T-helper 2 cell (primary cell): Measurements from ENCODE around the gene WDSUB1.
A peak's percentile ranks its signal among the peaks of the same experiment; 100 is the strongest.

Experiments used
- DNase-seq, 5 experiments: peaks; one replicate each; pipeline versions ENCODE4 v3.0.0 to v3.0.0-alpha.2; 2012 to 2022

Gene WDSUB1

DNA sequence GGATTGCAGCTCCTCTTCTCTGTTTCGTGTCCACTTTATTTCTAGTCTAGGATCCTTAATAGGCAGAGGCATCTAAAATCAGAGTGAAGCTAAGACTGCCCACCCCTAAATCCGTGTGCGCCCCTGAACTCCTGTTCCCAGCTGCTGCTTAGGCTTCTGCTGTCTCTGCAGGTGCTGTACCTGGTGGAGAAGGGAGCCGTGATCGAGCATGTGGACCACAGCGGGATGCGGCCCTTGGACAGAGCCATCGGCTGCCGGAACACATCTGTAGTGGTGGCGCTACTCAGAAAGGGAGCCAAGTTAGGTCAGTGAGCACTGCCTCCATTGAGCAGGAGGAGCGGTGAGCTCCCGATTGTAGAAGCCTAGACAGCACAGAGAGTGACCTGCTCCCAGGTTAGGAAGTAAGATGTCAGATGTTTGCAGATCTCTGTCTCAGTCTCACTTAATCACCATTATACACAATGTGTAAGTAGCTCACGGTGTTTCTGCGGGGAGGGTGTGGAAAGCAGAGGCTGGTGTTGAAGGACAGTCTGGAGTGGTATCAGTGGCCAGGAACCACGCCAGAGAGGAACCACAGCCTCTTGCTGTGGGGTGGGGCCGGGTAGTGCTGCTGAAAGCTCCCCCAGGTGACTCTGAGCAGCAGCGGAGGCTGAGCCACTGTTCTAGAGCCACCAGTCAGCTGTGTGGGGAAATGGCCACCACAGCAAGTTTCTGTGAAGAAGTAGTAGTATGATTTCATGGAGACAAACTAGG lies 62.3 kb downstream of the WDSUB1 start:
- no peak for DNase-seq

DNA sequence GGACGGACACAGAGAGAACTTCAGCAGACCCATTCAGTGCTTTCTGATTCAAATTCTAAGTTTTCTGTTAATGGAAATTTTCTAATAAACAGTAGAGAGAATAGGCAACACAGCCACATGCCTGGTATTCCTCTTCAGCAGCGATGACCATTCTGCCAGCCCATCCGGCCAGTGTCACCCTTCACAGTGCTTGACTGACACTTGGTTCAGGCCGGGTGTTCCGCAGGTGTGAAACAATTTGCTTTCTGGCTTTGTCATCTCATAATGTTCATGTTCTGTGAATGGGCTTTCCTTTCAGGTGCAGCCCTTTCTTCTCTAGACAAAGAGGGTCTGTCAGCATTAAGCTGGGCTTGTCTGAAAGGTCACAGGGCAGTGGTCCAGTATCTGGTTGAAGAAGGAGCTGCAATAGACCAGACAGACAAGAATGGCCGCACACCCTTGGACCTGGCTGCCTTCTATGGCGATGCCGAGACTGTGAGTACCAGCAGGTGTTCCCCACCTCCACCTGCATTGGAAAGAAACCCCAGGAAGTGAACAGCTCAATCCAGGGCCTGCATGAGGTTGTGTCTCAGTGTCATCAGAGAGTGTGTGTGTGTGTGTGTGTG lies 67.0 kb downstream of the WDSUB1 start:
- no peak for DNase-seq

DNA sequence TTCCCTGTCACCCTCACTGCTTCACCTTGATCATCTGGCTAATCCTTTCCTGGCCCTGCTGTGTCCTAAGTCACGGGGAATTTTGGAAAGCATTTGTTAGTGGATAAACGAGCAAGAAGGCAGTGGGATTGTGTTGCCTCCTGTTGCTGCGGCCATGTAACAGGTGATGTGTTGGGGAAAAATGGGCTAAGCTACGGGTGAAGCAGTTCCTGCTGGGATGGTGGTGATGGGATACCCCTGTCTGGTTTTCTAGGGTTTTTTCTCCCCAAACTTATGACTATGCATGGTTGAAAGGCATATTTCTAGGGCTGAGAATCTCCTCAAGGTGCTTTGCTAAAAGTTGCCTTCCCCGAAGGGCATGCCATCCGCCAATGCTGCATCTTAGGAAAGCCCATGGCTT lies 68.1 kb downstream of the WDSUB1 start:
- DNase-seq = no peak

DNA sequence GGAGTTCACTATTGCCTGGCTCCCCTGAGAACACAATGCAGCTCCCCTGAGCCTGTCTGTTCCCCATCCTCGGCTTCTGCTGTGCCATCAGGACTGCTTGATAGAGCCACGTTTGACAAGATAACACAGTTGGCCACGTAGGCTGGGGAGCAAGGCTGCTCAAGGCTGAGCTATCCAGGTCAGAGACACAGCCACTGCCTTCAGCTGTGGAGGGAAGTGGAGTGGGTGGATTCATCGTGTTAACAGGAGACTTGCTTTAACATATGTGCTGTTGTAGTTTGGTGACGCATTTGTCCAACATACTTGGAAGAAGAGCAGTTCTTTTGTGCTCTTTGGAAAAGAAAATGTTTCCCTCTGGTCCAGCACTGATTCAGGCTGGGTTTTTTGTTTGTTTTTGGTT lies 68.8 kb downstream of the WDSUB1 start:
- no peak for DNase-seq

DNA sequence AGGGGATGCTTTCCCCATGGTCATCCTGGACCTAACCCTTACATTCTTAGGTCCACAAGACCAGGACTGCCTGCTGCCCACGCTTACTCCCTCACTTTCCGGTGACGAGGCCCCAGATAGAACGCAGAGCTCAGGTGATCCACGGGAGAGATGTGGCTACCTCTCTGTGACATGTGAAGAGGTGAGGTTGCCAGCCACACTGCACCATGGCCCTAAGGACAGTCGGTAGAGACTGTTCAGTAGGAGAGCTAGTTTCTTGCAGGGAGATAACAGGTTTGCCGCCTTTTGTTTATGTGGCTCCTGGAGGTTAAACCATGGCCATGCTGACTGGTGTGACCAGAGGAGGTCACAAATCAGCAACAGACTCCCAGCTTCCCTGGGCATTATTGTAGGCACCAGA lies 71.4 kb downstream of the WDSUB1 start:
- no peak for DNase-seq

DNA sequence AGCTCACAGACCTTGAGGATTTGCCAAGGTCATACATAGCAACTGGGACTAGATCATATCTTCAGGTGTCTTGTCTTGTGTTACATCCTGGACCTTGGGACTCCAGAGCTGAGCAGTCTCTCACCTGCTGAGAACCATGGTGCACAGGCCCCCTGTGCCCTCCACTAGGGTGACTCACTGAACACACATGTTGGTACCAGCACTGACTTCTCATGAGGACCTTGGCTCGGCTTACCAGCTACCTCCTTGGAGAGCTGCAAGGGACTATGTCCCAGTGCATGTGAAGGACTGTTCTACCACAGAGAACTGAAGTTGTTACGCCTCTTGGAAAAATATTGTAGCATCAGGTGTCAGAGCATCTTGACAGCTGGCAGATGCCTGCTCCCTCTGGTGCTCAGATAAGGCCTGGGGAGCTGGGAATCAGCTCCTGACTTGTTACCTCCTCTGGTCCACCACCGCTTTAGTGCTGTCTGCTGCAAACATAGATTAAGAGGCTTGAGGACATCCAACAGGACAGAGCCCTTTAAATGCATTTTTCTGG lies 72.1 kb downstream of the WDSUB1 start:
- DNase-seq = no peak

DNA sequence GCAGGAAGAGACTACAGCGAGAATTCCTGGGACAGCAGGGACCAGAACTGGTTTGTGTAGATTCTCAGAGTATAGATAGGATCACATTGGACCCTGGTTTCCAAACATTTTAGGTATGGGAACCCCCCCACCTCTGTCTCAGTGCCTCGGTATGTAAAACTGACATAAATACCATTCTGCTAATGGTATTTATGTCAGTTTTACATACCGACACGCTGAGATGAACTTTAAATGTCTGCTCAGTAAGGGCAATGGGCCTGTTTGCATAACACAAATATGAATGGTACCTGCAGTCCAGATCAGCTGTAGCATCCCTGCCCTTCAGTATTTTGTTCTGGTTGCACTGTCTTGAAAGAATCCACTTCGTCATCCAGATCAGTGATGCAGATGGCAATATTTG lies 73.2 kb downstream of the WDSUB1 start:
- DNase-seq = no peak

DNA sequence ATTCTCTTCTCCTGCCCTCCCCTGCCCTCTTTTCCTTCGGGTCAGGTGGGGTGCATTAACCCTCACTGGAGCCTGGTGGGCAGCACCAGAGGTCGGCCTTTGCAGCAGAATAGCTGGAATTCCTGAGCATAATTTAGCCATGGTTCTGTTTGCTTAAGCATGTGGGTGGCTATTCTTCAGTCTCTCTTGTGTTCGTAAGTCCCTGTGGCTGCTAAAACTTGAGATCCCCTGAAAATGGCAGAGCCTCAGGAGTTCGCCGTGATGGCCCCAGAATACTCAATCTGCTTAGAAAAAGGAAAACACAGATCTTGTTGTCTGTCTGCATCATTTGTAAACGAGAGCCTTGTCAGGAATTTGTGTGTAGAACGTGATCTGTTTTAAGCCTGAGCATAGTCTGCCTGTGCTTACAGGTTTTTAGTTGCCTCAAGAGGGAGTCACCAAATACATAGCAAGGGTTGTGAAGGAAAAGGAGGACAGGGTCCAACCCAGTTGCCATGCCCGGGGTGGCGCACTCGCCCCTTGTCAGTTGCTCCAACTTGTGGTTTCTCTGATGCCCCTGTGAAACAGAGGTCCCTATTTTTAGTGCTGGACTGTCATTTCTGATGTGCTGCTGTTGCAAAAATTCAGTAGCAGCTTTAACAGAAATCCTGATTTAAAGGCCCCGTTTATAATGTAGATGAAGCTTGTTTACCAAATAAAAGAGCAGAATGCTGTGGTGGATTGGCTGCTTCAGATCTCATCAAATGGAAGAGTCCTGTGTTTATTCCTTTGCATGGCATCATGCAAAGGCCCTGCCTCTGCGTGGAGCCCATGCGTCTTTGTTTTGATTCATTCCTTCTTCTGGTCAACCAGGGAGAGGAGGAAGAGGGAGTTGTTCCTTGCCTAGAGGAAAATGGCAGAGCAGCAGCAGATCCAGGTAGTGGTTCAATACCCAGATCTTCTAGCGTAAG lies 74.8 kb downstream of the WDSUB1 start:
- DNase-seq = no peak

DNA sequence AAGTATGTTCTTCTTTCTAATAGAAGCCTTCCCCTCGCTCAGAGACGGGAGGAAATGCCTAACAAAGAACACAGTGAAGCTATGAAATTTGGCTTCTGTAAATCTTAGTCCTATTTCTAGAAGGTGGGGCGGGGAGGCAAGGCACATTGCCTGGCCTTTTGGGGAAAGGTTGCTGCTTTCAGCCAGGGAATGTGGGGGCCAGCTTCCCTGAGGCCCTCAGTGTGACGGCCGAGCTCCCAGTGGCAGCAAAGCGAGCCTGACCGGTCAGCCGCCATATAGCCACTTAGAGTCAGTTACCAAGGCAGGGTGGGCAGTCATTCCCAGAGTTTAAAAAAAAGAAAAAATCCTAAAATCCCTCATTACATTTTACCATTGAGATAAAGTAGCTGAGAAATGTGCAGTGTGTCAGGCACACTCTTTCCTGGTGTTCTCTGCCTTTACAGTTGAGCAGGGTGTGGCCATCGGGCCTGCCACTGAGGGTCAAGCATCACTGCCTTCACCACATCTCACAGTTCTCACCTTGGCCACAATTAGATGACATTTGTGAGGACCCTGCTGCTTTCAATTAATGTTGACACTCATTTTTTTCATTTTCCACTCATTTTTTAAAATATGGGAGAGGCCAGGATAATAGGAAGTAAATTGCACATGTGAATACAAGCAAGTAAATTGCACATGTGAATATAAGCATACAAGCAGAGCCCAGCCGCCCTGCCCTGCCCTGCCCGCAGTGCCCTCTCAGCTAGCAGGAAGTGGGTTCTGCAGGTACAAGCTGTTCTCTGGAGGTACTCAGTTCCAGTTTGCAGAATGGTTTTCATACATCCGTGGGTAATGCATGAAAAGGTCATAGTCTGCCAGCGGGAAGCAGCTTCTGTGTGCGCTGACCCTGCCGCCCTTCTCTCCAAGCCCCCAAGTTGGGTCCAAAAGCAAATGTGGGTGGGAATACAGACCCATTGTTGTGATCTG lies 76.9 kb downstream of the WDSUB1 start:
- DNase-seq = peak in 2 of 5 experiments; percentile 52 to 83

DNA sequence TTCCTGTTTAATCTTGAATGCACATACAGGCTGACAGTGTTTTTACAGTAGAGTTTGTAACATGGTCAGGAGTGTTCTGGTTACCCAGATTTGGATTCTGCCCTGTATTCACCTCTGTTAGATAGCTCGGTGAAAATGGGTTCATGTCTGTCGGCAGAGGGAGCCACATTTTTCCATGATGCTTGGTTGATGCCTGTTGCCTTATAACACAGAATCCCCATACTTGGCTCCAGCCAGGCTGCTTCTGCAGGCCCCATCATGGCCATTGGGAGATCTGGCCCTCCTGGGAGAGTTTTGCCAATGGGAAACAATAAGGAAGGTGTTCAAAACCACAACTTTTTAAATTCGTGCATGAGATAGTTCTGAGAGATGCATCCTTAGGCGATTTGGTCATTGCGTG lies 78.1 kb downstream of the WDSUB1 start:
- no peak for DNase-seq

DNA sequence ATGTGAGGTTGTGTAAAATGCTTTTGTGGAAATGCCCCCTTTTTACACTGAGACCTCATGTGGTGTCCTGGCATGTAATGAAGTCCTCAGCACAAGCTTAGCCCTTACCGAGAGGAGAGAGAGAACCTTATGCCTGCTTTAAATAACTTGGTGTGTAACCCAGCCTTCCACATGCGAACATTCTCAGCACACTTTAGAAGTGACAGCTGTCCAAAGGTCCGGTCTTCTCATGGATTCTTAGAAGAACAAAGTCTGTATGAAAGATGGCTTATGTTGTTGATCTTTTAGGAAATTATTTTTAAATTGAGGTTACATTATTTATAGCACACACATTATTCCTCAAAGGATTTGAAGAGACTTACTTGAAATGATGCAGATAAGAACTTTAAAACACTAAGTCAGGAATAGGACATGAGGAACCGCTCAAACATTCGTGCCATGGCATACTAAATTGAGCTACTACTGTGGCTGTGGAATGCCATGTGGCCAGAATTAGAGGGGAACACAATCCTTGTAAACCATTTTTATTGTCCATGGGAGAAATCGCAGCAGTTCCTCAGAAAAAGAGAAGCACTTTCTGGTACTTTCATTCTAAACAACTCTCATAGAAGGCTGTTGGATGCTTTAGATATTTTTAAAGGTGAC lies 79.6 kb downstream of the WDSUB1 start:
- no peak for DNase-seq

DNA sequence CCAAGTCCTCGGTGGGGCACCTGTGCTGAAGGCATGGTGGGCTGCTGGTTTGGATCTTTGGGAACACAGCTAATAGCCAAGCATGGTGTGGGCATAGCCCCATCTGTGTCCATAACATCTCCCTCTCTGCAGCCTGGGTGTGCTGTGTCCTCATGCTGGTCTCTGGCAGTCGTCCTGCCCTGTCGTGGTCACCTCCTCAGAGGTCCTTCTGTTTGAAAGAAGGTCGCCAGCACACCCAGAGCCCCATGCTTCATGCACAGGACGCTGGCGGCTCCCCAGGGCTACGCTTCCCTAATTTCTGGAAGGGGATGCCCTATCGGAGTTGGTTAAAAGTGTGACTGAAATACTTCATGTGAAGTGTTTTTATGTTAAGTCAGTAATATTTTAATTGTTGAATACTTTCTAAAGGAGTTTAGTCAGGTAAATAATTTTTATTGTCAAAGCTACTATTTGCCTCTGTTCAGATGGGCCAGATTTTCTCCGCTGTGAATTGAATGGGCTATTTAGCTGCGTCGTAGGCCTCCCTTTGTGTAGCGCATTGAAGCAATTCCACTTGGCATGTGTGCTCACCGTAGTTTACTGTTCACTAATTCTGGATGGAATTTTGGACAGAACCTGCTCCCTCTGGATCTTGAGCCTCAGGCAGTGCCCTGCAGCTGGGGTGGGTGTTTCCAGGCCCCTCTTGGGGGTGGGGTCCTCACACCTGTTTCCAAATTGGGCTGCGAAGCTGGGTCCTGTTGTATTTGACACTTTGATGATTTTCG lies 81.9 kb downstream of the WDSUB1 start:
- no peak for DNase-seq

DNA sequence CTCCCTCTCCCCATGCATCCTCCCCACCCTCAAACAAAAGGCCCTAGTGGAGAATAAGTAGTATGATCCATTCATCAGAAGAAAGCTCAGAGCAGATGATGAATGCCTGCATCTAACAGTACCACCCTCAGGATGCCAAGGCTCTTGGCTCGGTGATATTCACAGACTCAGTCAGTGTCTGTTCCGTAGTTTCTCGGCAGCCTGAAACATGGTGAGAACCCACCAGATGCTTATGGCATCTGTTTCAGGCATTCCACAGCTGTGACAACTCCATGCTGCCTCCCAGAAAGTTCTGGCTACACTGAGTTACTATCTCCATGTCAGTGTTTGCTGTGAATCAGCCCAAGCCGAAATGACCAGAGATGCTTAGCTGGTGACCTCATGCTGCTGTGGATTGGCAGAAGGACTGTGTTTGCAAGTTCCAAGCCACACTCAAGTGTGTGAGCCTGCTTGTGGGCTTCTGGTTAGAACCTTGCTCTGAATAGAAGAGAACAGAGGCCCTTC lies 83.9 kb downstream of the WDSUB1 start:
- DNase-seq = no peak

DNA sequence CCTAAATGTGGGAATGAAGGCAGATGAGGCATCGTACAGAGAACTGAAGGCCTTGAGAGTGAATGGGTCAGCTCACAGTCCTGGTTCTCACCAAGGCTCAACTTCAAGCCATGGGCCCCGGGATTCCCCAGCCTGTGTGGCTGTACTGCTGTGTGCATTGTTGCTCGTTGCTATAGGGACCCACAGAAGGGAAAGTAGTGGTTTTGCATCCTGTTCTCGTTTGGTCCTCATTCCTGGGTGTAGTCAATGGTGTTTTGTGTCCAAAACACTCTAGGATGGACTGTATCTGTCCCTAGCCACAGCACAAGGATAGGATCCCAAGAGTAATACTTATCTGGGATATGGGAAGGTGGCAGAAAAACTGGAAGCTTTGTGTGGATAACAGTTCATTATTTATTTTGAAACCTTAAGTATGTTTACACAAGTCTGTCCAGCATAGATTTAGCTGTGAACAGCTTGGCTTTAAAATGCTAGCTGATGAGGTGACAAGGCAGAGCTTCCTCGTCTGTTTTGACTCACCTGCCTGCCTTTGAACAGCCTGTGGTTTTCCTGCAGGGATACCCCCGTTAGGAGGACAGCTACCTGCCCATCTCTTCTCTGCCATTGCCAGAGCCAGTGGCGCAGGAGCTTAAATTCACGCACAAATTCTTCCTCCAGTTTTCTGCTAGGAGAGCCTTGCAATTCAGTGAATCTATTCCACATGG lies 85.0 kb downstream of the WDSUB1 start:
- DNase-seq = peak in 2 of 5 experiments; percentile 48 to 50

DNA sequence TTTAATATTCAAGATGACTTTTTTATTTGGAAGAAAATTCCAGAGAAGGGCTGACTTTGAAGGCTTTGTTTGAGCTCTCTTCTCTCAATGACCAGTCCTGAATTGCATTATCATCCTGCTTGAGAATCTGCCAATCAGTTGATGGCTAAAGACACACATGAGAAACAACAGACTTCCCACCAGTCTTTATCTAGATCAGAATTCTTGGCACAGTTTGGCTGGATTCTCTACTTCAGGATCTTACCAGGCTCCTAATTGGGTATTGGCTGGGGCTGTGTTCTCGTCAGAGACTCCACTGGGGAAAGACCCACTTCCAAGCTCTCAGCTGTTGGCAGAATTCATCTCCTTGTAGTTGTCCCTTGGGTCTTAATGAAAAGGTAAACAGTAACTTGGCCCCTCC lies 86.0 kb downstream of the WDSUB1 start:
- no peak for DNase-seq

DNA sequence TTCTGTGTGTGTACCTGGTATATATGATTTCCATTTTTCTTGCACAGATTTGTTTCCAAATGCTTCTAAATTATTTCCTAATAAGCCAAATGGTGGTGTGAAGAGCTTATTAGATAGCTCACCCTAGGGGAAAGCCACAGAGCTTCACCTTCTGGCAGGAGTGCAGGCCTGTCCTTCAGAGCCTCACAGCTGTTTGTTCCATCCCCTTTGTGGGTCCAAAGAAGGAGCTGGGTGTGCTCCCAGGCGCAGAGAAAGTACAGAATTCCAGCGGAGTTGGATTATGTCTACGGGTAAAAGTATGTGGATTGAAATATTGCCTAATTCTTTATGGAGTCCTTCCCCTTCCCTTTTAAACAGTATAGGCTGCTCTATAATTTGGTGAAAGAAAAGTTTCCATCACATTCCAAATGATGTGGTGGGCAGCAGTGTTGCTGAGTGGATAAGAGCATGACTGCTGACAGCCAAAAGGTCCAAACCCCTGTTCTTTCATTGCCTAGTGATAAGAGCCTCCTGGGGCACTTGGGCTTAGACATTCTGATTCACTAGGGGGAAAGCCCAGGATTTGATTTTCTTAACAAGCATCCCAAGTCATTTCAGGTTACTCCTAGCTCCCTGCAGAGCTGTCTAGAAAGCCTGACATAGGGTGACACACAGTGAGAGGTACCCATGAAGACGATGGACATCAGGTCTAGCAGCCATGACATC lies 86.6 kb downstream of the WDSUB1 start:
- no peak for DNase-seq

DNA sequence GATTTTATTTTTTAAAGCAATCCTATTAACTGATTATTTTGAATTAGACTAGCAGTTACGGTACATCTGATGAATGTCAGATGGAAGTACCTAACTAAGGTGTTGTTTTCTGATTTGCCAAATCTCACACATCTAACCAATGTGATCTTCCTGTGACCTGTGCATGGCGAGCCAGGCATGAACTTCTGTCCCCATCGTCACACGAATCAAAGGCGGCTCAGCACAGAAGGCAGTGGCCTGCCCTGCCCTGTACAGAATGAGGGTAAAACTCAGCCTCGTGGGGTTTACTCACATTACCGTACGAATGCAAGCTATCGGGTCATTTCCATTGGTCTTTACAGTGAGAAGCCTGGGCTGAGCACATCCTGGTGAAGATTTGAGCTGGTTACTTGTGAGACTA lies 87.3 kb downstream of the WDSUB1 start:
- DNase-seq = peak in 1 of 5 experiments; percentile 27

DNA sequence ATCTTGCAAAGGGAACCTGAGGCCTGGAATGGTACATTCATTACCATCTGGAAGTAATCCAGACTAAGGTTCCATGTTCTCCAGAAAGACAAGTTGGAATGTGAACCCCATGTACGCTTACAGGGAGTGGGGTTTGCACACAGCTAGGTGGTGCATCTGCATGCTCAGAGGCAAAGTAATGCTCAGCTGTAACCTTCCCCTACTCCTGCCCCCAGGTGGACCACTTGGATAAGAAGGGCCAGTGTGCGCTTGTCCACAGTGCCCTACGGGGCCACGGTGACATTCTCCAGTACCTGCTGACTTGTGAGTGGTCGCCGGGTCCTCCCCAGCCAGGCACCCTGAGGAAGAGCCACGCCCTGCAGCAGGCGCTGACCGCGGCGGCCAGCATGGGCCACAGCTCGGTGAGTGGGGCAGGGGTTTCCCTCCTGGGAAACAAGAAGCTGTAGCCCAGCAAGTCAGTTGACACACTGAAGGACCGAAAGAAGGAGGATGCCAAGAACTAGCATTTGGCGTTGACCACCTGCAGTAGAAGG lies 90.0 kb downstream of the WDSUB1 start:
- no peak for DNase-seq

DNA sequence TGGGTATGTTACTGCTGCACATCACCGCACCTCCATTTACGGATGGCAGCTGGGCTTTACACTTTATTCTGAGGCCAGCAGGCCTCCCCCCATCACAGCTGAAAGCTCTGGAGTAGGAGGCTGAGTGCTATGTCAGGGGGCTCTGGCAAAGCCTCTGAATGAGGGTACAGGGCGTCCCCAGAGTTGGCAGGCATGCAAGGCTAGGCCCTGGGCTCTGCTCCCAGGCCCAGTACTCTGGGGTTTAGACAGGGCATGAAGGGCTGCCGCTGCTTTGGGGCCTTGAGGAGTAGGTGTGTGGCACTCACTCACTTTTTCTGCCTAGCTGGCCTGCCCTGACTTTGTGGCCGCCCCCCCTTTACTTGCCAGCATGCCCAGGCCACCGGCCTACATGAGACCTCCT lies 90.8 kb downstream of the WDSUB1 start:
- DNase-seq = no peak
